ENCODE measurements around the gene BBS9.

BBS9 gene

DNA sequence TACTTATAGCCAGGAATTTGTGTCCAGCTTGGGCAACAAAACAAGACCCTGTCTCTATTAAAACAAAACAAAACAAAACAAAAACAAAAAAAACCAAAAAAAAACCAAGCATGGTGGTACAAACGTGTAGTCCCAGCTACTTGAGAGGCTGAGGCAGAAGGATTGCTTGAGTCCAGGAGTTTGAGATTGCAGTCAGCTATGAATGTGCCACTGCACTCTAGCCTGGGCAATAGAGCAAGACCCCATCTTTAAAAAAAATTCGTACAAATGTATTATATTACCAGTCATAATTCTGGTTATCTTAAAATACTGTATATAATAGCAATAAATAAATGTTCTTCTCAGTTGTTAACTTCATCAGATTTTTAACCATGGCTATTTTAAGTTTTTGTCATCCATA, 2.3 kb upstream of the BBS9 start:
- DNase-seq (ENCODE audit: low read depth) = no peak

DNA sequence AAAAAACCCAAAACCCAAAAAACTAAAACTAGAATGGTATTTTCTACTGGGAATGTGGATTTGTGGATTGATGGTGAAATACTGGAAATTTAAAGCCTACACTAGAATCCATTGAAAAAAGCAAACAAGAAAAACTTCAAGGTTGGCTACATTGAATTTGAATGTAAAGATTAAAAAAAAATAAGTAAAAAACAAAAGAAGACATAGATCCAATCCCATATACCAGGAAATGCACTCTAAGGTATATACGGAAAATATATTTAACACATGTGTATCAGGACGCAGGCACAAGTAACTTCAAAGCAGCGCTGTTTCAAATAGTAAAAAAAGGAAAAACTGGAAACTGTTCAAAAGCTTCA, 754 bp upstream of the BBS9 start:
- no peak for DNase-seq (ENCODE audit: low read depth)

DNA sequence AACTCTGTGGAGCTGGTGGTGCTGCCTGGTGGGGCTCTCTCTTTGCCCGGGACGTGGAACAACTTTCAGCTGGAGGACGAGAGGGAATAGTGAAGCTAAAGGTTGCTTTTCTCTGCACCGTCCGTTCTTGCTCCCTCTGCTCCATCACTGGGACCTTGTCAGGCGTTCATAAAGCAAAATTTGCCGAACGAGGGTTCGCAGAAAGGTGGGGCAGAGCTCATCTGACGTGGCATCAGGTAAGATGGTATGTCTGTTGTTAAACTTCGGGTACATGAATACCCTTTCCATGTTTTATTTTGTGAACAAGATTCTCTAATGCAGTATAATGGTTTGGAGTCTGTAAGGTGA, 416 bp downstream of the BBS9 start:
- DNase-seq (ENCODE audit: low read depth) = no peak

DNA sequence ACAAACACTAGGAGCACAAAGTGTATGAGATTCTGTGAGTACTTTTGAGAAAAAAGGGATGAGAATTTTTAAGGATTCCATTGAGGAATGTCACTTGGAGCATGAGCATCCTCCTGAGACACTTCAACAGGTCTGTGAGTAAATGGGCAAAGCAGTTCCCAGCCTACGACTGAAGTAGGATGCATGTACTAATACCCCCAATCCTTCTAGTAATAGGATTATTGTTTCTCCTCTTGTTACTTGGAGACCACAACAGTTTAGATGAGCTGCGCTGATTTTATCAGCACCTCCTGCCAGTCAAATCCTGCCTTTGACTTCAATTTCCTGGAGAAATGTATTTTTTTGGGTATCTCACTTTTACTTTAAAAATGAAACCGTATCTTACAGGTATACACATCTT, 820 bp downstream of the BBS9 start:
- DNase-seq (ENCODE audit: low read depth) = no peak

DNA sequence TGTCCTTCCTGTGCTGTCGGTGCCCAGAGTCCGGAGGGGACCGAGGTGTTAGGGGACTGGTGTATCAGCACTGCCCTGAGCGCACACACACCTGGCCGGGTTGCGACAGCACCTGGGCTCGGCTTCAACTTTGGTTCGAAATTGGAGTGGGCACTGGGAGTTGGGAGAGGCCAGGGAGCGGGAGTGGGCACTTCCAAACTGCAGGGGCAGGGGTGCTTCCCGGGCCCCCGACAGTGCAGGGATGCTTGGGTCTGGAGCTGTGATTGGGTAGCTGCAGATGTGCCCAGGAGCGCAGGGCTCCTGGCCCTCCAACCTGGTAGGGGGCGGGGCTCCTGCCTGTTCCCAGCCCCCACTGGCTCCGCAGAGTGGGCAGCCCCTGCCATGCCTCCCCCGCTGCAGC, 7.7 kb downstream of the BBS9 start:
- DNase-seq (ENCODE audit: low read depth) = no peak

DNA sequence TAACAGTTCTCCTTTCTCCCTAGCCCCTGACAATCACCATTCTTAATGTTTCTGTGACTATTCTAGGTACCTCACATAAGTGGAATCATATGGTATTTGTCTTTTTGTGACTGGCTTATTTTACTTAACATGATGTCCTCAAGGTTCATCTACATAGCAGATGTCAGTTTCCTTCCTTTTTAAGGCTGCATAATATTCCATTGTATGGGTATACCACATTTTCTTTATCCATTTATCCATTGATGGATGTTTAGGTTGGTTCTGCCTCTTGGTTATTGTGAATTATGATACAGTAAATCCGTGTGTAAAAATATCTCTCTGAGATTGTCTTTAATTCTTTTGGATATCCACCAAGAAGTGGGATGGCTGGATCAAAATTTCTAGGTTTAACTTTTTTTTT, 13.2 kb downstream of the BBS9 start:
- DNase-seq (ENCODE audit: low read depth) = no peak

DNA sequence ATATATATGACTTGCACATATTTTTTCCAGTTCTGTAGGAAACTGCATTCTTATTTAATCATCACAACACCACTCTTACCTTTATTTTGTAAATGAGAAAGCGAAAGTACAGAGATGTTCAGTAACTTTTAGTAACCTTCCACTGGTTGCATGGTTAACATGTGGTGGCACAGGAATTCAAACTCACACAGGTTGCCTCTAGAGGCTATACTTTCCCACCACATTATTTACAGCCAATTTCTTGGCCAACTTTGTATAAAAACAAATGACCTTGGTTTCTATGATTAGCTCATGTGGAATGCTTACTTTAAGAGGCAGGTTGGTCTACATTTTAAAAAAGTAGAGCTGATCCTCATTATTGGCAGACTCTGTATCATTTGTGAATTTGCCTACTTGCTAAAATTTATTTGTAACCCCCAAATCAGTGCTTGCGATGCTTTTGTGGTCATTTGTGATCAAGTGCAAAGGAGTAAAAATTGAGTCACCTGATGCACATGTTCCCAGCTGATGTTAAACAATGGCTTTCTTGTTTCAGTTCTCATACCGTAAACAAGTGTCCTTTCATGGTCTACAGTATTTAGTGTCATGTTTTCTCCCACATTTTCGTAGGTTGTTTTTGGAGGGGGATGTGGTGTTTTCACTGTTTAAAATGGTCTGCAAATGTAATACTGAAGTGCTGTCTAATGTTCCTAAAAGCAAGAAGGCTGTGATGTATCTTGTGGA, 14.8 kb downstream of the BBS9 start:
- DNase-seq (ENCODE audit: low read depth) = no peak

DNA sequence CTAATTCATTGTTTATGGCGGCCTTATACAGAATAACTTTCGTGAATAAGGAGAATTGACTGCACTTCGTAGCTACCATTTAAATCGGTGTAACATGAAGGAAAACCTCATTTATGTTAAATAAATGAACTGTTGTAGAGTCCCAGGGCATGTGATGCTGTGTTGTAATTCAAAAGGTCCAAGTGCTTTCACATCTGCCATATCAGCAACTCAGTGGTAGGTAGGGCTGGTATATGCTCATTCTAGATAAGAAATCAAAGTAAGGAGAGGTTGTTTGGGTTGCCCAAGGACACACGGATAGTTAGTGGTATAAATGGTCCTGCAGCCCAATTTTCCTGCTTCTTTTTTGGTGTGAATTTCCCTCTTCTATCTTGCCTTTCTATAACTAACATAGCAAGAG, 15.8 kb downstream of the BBS9 start:
- DNase-seq (ENCODE audit: low read depth) = no peak

DNA sequence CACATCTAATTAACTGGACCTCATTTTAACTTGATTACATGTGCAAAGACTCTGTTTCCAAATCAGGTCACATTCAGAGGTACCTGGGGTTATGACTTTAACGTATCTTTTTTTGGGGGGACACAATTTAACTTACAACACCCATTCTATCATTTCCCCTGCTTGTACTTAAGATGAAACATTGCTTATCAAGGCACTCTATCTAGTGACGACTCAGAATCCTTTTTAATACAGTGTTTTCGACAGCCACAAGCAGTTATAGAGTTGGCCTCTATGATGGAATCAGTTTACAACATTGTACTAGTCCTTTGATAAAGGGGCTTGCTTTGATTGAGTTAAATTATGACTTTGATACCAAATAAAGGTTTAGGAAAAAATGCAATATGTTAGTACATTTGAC, 22.7 kb downstream of the BBS9 start:
- no peak for DNase-seq (ENCODE audit: low read depth)

DNA sequence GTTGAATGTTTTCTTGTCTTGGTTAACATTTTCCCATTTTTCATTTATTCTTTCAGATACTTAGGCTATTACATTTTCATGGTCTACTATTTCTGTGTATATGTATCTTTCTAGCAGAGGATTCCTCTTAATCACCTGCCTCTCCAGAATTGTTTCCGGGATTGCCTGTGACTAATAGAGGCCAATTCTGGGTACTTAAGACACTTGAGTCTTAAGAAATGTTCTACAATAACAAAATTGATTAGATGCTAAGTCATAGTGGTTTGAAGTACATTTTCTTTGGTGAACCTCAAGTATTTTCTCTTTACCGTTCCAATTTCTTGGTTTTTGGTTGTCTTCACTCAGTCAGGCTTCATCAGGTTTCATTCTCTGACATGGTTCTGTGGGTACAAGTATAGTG, 26.4 kb downstream of the BBS9 start:
- DNase-seq (ENCODE audit: low read depth) = no peak

DNA sequence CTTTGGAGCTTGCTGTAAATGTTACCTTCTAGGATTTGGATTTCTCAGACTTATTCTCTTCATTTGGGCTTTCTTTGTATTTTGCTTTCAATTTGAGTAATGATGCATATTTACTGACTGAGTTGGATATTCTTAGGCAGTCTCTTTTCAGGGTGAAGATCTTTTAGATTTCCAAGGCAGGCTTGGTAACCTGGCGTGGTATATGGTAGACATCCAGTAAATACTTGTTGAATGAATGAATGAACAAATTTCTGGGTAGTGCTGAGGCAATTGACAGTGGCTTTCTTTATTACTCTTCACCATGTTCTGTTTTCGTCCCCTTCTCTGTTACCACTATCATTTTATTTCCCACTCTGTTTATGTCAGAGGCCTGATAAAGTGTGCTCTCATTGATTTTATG, 27.1 kb downstream of the BBS9 start:
- no peak for DNase-seq (ENCODE audit: low read depth)

DNA sequence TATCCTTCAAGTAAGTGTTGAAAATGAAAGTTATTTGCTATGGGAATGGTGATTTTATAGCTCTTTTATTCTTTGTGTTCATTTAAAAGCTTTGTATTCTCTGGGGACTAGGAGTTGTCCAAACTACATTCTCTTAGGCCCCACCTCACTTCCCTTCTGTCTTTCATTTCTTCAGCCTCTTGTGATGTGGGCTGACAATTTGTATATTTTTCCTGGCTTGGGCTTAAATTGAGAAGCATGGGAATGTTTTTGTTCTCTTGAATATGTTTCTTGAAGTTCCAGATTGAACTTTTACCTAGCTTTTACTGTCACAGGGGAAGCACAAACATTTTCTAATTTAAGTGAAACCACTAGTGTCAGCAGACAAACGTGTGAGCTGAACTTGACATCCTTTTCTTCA, 27.9 kb downstream of the BBS9 start:
- DNase-seq (ENCODE audit: low read depth) = no peak

DNA sequence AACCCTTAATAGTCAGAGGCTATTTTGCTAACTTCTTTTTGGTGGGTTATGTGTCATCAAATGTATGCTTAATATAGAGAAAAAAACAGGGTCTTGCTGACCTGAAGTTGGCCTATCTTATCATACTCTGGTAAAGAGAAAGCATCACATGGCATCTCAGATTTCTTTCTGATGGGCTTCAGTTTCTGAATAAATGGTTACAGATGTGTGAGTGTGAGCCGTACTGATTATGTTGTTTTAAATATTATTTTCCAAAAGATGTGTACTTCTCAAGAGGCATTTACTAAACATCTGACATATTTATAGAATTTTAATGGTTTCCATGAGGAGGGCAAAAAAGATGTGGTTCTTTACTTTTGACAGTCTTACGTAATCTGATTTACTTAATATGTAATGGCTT, 28.4 kb downstream of the BBS9 start:
- DNase-seq (ENCODE audit: low read depth) = no peak

DNA sequence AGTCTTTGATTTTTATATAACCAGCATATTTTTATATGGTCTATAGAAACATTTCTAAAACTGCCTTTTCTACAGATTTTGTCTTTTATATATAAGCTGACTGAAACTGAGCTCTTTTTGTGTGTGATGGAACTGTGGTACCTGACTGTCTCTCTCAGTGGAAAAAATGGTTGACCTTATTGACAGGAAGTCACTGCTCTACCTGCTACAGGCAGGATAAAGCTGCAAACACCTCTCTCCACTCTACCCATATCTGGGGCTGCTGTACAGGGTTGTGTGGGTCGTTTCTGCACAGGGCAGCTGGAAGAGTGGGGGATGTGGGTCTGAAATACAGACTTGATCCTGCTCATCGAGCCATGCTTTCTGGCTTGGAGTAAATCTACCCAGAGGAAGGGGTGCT, 48.5 kb downstream of the BBS9 start:
- no peak for DNase-seq (ENCODE audit: low read depth)

DNA sequence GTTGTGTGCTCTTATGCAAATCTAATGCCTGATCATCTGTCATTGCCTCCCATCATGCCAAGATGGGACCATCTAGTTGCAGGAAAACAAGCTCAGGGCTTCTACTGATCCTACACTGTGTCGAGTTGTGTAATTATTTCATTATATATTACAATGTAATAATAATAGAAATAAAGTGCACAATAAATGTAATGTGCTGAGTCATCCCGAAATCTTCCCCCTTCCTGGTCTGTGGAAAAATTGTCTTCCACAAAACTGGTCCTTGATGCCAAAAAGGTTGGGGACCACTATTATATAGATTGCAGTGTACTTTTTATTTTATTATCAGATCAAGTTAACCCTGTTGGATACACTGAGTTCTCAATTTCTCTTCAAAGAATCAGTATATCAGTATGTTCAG, 50.2 kb downstream of the BBS9 start:
- DNase-seq (ENCODE audit: low read depth) = no peak

DNA sequence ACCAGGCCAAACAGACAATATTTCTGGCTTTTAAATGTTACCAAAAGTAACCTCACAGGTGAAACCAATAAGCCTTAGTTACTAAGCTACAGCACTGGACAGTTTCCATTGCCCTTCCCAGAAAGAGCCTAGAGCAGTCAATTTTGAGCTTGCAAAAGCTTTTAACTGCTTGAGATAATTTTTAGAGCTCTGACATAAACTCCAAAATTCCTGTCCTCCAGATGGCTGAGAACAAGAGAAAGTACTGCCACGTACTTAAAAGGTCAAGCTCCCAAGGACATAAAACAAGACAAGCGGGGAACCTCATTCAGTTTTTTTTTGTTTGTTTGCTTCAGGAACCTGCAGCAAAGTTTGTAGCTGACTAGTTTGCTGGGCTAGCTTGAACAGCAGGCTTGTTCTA, 54.1 kb downstream of the BBS9 start:
- no peak for DNase-seq (ENCODE audit: low read depth)

DNA sequence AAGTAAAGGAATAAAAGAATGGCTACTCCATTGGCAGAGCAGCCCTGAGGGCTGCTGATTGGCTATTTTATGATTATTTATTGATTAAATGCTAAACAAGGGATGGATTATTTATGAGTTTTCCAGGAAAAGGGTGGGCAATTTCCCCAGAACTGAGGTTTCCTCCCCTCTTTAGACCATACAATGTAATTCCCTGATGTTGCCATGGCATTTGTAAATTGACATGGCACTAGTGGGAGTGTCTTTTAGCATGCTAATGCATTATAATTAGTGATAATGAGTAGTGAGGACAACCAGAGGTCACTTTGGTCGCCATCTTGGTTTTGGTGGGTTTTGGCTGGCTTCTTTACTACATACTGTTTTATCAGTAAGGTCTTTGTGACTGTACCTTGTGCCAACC, 55.5 kb downstream of the BBS9 start:
- no peak for DNase-seq (ENCODE audit: low read depth)

DNA sequence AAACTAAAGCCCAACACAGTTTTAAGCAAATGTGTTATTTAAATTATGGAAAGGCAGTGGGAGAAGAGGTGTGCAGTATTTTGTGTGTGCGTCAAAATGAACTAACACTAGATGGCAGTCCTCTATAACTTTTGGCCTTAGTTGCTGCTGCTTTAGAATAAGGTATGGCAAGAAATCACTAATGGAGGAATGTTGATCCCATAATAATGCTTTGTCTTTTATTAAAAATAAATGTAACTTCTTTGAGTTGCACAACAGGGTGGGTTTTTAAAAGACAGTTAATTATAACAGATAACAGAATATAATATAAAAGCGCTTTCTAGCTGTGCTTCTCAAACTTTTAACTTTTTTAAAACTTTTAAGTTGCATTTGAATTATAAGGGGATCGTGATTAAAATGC, 56.4 kb downstream of the BBS9 start:
- DNase-seq (ENCODE audit: low read depth) = no peak

DNA sequence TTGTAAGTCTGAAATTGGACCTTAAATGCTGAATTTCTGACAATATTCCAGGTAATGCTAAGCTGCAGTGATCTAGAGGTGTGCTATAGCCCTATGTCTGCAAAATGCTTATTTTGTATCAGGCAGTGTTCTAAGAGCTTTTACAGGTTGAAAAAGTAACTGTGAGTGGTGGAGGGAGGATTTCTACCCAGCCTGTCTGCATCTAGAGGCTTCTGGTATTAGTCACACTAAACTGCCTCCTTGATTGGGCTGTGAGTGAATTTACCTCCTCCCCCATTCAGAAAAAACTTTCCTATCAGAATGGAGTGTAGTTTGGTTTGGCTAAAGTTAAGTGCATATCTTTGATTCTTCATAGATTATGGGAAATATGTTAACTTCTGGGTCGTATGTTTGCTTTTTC, 56.8 kb downstream of the BBS9 start:
- DNase-seq (ENCODE audit: low read depth) = no peak

DNA sequence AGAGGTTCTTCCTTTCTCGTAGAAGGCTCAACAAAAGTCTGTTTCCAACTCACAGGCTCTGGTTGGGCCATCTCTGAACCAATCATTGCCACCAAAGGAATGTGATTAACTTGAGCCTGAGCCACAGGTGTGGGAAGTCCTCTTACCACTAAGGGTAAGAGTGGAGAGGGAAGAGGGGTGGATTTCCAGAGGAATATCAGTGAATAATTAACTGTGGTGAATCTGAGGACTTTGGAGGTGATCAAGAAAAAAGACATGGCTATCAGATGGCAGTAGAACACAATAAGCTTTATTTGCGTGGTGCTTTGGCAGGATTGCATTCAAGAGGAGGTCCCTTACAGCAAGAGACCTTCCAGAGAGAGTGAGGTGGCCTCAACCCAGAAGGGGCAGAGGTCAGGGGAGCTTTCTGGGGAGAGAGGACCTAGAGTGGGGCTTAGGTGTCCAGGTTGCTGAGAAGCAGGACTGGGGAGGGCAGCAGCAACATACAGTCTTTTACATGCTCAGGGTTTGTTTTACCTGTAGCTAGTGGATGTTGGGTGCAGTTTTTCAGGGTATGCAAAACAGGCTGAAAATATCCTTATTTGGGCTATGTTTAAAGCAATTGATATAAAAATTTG, 61.4 kb downstream of the BBS9 start:
- DNase-seq (ENCODE audit: low read depth) = no peak

DNA sequence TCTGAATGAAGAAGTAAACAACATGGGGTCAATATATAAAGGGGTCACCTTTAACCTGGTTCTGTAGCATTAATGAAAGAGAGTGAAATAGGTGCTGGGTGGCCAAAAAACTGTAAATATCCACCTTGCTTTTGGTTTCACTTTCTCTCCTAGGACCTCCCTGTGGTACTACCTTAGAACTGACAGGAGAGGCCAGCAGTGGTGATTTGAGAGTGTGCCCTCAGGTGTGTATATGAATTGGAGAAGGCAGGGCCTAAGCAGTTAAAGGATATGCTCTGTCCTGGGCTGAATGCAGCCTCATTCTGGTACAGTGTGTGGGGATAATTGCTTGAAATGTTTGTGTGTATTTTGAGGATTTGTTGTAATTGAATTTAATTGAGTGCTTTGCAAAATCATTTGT, 62.0 kb downstream of the BBS9 start:
- no peak for DNase-seq (ENCODE audit: low read depth)

DNA sequence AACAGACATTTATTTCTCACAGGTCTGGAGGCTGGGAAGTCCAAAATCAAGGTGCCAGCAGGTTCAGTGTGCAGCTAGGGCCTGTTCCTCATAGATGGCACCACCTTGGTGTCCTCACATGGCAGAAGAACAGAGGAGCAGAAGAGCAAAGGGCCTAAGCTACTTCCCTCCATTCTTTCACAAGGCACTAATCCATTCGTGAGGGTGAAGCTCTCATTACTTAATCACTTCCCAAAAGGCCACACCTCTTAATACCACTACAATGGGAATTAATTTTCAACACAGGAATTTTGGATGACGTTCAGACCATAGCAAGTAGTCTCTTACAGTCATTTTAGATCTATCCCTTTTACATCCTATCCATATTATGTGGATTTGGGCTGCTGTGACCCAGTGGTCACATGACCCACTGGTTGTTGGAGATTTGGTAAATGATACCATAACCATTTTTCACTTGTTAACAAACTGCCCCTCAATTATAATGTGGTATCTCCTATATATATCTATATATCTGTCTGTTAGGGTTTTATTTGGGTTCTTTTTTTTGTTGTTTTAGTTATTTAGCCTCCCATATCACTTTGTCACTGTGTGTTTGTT, 63.4 kb downstream of the BBS9 start:
- DNase-seq (ENCODE audit: low read depth) = no peak

DNA sequence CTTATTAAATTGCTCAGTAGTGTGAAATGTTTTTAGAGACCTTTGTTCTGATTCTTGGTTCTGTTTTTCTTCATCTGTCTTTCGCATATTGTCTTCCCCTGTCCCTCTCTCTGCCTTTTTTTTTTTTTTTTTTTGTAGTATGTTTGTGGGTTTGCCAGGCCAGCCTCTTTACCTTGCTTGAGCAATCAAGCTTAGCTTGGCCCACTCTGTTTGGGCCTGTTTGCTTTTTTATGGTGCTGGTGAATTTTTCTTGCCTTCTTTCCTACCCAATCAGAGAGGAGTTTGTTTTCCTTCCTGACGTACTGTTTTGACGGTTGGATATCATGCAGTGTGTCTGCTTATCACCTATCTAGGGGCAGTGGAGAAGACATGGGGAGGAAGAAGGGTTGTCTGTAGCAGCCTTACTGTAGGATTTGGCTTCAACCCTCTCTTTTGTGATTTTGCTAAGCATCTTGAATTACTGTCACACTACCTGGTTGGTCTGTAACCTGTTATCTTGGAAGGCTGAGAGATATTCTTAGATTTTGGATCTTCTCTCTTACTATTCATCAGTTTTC, 64.0 kb downstream of the BBS9 start:
- no peak for DNase-seq (ENCODE audit: low read depth)

DNA sequence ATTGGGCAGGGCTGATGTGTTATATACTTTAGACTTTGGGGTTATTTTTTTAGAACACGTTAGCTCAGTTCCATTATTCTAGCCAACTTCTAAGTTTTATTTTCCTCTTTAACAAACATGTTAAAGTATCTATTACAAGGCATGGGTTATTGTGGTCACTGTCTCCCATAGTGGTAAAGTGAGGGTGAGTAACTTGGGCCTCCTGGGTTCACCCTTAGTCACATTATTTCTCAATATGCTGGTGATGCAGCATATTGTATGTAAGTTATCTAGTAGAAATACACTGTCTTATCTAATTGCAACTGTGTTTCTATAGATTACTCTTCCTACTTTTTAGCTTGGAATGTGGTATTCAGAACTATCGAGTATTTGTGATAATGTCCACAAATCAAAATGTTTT, 65.9 kb downstream of the BBS9 start:
- no peak for DNase-seq (ENCODE audit: low read depth)
